ENCODE data around the gene CCL16.

The CCL16 gene

GRCh38 chr17:35934760-35935159, 46.5 kb downstream of the CCL16 start:
- no peak for DNase-seq

DNA sequence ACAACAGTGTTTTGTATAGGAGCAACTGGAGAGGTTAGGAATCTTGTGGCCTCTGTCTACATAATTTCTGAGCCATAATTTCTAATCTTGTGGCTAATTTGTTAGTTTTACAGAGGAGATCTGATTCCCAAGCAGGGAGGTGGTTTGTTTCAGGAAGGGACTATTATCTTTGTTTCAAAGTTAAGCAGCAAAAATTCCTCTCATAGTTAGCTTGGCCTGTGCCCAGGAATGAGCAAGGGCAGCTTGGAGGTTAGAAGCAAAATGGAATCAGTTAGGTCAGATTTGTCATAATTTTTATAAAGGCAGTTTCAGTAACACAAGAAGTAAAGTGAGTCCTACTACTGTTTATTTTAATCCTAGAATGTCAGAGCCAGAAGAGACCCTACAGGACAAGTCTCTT, 48.7 kb downstream of the CCL16 start:
- DNase-seq = no peak

DNA sequence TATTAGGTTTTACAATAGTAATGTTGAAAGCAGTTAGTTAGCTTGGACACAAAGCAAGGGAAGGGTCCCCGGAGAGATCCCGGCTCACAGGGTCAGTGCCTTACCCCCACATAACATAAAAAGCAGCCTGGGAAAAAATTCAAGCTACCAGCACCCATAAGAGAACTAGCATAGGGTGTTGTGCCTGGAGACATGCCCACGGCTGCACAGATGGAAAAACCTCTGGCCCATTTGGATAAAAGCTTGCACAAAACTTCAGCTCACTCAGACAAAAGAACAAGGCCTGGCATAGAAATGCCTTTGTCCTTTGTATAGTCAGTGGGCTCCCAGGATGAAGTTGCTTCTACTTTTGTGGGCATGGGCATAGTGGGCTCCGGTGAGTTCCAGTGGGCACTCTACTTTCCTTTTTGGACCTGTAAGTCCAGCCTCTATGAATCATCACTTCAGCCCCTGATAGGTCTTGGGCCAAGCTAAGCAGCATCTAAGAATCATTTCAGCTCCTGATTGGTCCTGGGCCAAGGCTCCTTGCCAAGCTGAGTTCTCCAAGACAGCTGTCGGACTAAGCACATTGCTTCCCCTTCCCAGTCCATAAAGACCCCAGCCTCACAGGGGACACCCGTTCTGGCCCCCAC, 49.4 kb downstream of the CCL16 start:
- DNase-seq = no peak

- DNase-seq = peak; percentile 5
These were observed 50.9 kb downstream of the CCL16 start, which contains the start of gene RDM1 for GRCh38 chr17:35930211-35931065. TSS of gene RDM1 (minus strand) at chr17:35930773. CDS start at chr17:35930727, 46 bp downstream.

DNA sequence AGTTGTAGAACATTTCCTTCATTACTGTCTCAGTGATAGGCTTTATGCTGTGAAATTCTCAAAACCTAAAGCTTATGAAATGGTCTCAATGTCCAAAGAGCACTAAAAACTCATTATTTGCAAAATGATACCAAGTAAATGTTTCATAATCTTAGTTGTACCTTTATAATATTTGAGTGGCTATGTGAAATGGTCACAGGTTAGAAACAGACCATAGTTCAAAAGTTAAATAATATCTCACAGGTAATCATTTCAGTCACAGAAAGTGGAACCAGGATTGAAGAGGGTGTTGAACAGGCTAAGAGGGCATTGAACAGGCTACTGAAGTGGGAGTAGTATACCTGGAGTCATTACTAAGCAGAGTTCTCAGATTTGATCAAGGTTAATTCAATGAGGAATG, 53.6 kb downstream of the CCL16 start:
- no peak for DNase-seq

Measured in GF-D8 (cell line).